ENCODE measurements around the gene NIF3L1.
"Not testable (repeated sequence)": the region's sequence is repeated elsewhere in the genome, so short reads cannot be mapped to it uniquely, and the experiment has no call there.

Gene NIF3L1

GRCh38 chr2:200873560-200873959 lies 15.6 kb upstream of the NIF3L1 start:
- TF ChIP-seq, protein P1, sequence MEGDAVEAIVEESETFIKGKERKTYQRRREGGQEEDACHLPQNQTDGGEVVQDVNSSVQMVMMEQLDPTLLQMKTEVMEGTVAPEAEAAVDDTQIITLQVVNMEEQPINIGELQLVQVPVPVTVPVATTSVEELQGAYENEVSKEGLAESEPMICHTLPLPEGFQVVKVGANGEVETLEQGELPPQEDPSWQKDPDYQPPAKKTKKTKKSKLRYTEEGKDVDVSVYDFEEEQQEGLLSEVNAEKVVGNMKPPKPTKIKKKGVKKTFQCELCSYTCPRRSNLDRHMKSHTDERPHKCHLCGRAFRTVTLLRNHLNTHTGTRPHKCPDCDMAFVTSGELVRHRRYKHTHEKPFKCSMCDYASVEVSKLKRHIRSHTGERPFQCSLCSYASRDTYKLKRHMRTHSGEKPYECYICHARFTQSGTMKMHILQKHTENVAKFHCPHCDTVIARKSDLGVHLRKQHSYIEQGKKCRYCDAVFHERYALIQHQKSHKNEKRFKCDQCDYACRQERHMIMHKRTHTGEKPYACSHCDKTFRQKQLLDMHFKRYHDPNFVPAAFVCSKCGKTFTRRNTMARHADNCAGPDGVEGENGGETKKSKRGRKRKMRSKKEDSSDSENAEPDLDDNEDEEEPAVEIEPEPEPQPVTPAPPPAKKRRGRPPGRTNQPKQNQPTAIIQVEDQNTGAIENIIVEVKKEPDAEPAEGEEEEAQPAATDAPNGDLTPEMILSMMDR (IDR thresholded peaks at IDR 0.05; ENCODE audit: low read depth, low read length, missing control alignments): no peak
- no peak for DNase-seq (ENCODE audit: extremely low read depth, low read depth)
- no peak overlapping the region for H3K4me3 ChIP-seq (replicated peaks; ENCODE audit: low read depth, low read length)

DNA sequence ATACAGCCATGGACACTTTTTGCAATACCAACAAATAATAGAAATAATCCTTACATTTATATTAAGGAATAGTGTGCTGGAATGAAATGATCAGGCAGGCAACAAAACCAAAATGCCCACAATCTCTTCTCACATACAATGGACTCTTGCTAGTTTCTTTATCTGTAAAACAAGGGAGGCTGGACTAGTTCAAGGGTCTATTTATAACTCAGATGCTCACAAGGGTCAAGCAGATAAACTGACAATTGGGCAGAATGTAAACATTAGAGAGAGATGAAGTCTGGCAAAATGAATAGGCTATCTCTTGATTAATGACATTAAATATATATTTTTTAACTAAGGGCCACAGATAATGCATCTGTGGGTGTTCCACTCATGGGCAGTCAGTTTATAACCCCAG lies 11.7 kb upstream of the NIF3L1 start:
- TF ChIP-seq, protein P1 (IDR thresholded peaks at IDR 0.05; ENCODE audit: low read depth, low read length, missing control alignments): no peak
- no peak overlapping the region for H3K4me3 ChIP-seq (replicated peaks; ENCODE audit: low read depth, low read length)
- no peak for DNase-seq (ENCODE audit: extremely low read depth, low read depth)

- H3K4me3 ChIP-seq (replicated peaks; ENCODE audit: low read depth, low read length): no peak overlapping the region
- DNase-seq (ENCODE audit: extremely low read depth, low read depth): no peak
- TF ChIP-seq, protein P1 (IDR thresholded peaks at IDR 0.05; ENCODE audit: low read depth, low read length, missing control alignments): no peak
Observed at GRCh38 chr2:200878289-200878880, 10.8 kb upstream of the NIF3L1 start.

- DNase-seq (ENCODE audit: extremely low read depth, low read depth): not testable (repeated sequence)
Observed at GRCh38 chr2:200881715-200882249, 7.4 kb upstream of the NIF3L1 start.

DNA sequence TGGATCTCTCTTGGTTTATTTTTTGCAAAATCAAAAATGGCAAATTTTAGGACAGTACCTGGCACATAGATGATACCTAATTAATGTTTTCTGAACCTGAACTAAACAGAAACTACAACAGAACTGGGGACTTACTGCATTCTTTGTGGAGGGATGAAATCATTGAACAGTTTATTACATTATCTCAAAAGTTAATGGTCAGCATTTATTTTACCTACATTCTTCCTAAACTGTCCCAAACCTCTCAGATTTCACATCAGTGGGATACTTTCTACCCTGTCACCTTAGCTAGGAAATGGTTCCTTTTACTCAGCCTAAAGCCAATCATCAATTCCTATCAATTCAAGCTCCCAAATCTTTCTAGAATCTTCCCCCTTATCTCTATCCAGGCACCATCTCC lies 10.3 kb downstream of the NIF3L1 start:
- no peak for DNase-seq (ENCODE audit: extremely low read depth, low read depth)
- TF ChIP-seq, protein P1 (IDR thresholded peaks at IDR 0.05; ENCODE audit: low read depth, low read length, missing control alignments): no peak
- no peak overlapping the region for H3K4me3 ChIP-seq (replicated peaks; ENCODE audit: low read depth, low read length)

More at GRCh38 chr2:200881715-200882249, 7.4 kb upstream of the NIF3L1 start:
- not testable (repeated sequence) for H3K4me3 ChIP-seq (replicated peaks; ENCODE audit: low read depth, low read length)

DNA sequence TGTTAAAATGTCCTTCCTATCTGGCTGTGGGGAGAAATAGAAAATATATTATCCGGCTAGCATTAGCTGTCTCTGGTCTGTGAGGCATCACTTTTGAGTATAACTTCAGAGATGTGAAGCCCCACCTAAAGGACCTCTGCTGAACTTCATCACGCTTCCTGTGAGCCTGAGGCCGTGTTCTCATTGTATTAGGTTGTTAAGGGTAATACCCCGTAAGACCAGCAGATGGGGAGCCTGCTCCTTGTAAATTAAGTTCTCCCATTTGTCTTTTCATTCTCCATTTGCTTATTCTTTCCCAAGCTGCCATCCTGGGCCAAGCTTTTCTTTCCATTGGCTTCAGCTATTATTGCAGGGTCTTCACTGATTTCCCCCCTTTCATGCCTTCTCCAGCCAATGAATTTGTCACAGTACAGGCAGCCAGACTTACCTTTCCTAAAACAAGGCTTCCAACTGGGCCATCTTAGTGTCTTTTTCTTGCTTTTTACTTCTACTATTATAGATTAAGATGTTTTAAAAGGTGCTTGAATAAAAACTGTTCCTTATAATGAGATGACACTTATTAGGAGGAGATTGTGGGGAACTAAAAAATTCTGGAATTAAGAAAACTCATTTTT lies 12.4 kb downstream of the NIF3L1 start:
- TF ChIP-seq, protein P1 (IDR thresholded peaks at IDR 0.05; ENCODE audit: low read depth, low read length, missing control alignments): peak; percentile 75
- H3K4me3 ChIP-seq (replicated peaks; ENCODE audit: low read depth, low read length): no peak overlapping the region
- peak; percentile 83 for DNase-seq (ENCODE audit: extremely low read depth, low read depth)

DNA sequence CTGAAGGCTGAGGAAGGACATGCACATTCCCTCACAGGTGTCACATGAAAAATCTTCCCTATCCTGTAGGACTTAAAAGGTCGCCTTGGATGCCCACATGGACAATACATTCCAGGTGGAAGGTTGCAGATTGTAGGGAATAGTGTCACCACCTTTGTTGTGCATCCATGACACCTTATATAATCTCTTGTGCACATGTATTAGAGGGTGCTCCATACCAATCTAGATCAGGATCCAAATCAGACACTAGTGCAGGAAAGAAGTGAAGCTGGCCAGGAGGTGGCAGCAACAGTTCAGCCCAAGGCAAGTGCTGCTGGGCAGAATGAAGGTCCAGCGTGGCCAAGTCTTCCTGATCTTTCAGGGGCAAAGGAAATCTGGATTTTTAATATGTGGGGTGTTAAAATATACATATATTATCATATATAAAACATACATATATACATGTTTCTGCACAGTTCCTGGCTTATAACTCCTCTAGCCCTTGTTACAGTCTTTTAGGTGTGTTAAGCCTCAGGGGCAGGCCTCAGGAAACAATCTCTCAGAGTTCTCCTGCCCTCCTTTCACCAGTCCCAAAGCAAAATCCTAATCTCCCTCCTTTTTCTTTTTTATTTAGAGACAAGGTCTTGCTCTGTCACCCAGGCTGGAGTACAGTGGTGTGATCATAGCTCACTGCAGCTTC lies 16.6 kb downstream of the NIF3L1 start:
- TF ChIP-seq, protein P1 (IDR thresholded peaks at IDR 0.05; ENCODE audit: low read depth, low read length, missing control alignments): peak; percentile 78
- no peak overlapping the region for H3K4me3 ChIP-seq (replicated peaks; ENCODE audit: low read depth, low read length)
- peak; percentile 32 for DNase-seq (ENCODE audit: extremely low read depth, low read depth)

Data from HFF-Myc (cell line).